NCI-H1436 treated with DMSO at 0.1 percent for 48 hours (cell line): Measurements from ENCODE around the gene COL1A2.

Experiments
- DNase-seq: peaks from one replicate; lab custom pipeline; 2025; lab: John Stamatoyannopoulos, UW

COL1A2 gene

DNA sequence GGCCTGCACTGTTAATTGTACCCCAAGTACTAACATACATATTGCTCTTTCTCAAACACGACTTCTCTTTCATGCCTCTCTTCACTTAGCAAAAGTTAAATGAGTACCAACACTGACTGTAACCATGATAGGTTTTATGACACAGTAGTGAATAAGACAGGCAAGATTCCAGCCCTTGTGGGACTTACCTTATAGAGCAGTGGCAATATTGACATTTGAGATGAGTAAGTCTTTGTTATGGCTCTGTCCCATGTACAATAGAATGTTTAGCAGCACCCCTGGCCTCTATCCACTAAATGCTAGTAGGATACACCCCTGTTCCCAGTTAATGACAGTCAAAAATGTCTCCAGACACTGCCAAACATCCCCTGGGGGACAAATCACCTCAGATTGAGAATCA lies 11.9 kb upstream of the COL1A2 start:
- DNase-seq, result no peak

DNA sequence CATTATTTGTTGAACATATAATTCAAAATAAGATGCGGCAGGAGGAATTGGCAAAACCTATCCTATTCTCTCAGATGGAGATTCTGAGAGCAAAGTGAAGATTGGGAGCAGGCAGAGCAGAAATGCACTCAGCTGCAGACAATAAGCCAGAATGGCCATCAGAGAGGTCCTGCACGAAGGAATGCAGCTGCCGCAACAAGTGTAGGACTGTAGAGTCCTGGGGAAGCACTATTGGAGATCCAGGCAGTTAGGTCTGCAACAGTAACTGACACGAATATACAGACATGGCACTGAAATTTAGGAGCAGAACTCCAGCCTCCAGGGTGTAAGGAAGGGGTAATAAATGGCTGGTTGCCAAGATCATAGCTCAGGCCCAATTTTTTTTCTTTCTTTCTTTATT lies 10.4 kb upstream of the COL1A2 start:
- no peak for DNase-seq

DNA sequence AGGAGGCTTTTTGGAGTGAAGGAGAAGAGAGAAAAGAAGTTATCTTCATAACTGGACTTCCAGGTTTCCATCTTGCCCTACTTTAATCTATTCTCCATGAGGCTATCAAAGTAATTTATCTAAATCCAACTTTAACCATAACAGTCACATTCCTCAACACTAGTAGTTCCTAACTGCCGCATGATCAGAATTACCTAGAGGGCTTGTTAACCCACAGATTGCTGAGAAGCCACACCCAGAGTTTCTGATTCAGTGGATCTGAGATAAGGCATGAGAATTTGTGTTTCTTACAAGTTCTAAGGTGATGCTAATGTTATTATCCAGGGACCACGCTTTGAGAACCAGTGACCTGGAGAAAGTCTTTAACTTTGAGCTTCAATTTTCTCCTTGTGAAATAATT lies 8.3 kb upstream of the COL1A2 start:
- DNase-seq, result no peak

DNA sequence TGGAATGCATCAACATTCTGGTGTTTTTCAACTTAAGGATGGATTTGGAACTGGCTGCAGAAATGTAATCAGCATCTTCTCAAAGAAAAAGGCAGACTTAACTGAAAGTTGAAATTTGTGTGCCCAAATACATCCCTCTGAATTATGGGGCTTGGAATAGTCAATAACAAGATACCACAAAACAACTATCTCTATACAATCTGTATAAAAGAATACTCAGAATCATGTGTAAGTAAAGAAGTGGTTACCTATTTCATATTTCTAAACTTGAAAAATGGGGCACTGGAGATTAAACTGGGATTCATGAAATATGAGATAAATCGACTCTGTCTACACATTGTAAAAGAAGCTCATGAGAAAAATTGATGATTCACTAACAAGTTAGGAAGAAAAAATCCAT lies 6.2 kb upstream of the COL1A2 start:
- no peak for DNase-seq

DNA sequence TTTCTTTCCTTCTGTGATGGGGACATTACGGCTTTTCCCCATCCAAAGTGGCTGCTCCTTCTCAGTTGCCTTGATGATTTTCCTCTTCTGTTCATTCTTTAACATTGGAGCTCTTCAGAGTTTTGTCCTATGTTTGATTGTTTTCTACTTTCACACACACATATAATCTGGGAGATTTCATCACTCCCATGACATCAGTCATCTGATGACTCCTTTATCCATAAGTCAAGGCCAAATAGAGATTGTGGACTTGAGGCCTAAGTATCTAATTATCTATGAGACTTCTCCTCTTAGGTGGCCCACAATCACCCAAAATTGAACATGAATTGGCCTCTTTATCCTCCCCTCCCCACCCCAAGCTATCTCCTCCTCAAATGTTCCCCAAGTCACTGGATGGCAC lies 5.3 kb upstream of the COL1A2 start:
- no peak for DNase-seq

DNA sequence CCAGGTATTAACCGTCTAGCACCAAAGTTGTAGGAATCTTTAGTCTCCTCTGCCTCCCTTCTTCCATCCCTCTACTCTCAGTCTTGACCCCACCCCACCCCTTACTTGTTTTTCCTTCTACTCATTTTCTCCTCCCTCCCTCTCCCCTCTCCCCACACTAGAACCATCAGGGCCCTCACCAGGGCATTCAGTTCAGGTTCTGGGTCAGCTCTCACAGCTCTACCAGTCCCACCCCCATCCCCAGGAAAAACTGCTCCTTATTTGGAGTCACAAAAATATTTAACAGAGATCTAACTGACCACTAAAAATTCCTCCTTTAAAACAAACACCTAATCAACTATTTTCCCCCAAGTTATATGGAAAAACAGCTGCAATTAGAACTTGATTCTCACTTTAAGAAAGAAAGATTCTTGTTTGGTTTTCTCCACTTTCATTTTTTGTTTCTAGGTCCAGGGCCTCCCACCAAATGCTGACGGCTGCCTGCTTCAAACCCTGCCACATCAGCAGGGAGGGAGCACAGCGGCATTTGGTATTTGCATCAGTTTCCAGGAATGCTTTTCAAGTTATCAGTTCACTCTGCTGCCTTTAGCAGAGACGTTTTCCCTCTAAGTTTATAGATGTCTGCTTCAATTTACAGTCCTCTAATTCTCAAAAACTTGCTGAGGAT lies 2.8 kb upstream of the COL1A2 start:
- no peak for DNase-seq

DNA sequence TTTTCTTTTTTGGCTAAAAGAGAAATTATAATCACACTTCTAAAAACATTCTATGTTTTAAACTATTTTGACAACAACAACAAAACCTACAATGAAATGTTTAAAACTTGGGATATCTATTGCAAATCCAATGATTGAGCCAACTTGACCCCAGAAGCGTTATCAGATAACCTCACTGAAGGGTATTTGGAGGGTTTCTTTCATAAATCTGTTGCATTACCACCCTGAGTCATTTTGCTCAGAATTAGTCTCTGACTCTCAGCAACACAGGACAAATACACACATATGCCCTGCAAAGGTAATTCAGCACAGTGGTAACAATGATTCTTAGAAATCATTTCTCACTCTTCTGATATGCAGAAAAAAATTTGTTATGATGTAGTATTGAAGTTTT lies 2.3 kb upstream of the COL1A2 start:
- DNase-seq, result no peak

DNA sequence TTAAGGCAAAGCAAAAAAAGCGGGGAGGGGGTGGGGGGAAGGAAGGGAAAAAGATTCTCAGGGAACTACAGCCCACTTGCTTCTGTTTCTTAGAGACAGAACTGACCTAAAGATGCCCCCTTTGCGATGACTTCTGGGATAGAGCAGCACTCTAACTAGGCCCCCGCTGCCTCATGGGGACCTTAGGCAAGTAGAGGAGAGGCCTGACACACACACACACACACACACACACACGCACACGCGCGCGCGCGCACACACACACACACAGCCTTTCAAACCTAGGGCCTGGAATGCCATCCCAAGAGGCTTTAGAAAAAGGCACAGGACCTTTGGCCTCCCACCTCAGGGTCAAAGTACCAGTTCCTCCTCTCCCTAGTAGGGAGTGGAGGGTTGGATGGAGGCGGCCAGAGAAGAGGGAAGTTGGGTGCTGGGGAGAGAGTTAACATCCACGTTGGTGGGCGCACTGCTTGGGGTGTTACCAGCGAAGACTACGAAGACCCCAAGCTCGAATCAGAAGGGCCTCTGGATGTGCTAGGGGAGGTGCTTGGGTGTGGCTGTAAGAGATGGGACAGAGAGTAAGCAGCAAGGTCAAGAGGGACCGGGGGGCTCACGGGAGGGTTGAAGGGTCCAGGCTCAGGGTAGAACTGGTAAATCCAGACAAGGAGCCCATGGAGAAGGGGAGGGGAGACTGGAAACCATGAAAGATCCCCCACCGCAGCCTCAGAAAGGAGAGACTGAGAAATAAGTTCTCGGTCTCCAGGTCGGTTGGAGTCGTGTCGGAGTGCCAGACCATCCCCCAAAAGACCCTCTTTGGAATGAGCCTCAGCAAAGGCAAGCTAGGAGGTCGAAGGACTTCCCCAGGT lies 1.2 kb upstream of the COL1A2 start:
- no peak for DNase-seq

DNA sequence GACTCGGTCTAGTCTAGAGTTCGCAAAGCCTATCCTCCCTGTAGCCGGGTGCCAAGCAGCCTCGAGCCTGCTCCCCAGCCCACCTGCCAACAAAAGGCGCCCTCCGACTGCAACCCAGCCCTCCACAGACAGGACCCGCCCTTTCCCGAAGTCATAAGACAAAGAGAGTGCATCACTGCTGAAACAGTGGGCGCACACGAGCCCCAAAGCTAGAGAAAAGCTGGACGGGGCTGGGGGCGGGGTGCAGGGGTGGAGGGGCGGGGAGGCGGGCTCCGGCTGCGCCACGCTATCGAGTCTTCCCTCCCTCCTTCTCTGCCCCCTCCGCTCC lies 622 bp upstream of the COL1A2 start:
- no peak for DNase-seq

DNA sequence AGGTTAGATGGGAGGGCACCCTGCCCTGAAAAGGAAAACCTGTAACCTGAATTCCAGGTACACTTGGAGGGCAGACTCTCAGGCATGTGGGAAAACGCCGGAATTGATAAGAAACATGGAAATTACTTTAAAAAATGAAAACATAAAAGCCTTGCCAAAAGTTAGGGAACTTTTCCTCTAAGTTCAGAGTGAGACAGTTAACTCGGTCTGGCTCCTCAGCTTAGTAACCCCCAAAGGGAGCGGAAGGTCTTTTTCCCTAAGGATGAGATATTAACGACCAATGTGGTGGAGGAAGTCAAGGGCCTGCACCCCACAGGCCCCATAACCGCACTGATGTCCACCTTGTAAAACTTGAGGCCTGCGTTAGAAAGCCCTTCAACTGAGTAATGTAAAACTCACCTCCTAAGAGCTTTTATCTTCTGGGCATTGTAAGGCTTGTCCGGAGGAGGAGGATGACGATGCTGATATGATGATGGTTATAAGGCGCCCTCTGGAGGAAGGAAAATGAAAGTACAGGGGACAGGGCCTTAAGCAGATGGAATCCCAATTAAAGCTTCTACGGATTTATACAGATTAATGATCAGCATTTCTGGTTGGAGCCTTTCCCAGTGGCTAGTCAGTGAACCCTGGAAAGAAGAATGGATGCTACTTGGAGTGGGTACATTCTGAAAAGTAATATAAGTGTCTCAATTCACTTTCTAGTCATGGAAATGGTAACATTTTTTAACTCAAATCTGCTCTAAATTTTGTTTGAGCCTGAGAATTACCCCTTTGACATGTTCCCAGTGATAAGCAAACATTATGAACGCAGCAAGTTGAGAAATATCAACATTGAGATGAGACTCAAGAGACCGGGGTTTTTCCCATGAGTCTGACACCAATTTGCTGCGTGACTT lies 694 bp downstream of the COL1A2 start:
- peak; percentile 6 for DNase-seq

DNA sequence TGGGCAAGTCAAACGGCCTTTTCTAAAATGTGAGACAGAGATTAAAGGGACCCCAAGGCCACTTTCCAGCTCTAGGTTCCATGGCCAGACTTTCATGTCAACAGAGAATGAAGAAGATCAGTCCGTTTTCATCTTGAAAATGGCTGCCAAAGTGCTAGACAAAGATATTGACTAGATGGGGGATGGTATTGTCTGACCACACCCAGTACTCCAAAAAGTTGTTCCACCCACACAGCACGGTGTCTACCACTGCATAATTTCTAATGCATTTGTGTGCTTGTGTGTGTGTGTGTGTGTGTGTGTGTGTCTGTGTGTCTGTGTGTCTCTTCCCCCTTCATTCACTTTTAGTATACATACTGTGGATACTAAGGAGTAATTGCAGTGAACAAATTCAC lies 1.3 kb downstream of the COL1A2 start:
- DNase-seq, result no peak

DNA sequence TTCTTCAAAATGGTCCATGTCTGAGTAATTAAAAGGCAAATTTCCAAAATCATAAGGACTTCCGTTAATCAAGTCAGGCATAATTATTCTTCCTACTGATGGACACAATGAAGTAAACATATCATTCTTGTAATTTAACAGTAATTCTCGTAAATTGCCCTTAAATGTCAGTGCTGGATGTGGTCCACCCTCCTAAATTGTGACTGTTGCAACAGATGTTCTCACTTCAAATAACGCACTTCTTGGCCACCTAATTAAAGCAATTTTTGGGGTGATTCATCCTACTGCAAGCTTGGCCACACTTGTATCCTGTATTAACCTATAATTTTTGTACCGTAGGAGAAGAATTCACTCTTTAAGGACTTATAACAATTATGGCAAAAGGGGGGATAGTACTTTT lies 1.9 kb downstream of the COL1A2 start:
- no peak for DNase-seq

DNA sequence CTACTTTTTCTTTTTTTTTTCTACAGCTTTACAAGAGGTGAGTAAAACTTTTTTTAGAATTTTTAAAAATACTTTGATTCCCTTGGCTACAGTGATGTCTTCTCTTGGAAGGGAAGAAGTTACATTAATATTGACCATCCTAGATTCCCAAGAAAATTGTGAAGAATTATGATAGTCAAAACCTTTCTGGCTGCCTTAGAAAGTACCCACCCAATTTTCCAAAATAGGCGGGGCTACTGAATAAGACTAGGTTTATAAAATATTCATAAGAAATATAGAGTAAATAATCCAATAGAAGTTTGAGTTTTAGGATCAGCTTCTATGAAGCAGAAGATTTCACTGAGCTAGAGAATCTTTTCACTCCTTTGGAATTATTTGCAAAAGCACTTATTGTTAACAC lies 3.0 kb downstream of the COL1A2 start:
- DNase-seq, result no peak

DNA sequence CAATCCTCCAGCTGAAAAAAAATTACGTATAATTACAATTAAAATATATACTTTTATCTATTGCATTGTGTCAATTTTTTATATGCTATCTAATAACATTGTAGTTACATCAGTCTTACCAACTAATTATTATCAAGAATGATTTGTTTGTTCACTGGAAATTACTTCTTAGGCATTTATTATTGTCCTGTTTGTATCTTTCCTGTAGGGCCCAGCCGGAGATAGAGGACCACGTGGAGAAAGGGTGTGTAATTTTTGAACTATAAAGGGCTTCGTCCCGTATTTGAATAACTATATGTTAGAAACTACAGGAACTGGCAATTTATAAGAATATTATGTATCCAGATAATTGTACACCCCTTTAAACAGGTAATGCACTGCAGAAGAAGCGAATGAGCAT lies 4.1 kb downstream of the COL1A2 start:
- no peak for DNase-seq

DNA sequence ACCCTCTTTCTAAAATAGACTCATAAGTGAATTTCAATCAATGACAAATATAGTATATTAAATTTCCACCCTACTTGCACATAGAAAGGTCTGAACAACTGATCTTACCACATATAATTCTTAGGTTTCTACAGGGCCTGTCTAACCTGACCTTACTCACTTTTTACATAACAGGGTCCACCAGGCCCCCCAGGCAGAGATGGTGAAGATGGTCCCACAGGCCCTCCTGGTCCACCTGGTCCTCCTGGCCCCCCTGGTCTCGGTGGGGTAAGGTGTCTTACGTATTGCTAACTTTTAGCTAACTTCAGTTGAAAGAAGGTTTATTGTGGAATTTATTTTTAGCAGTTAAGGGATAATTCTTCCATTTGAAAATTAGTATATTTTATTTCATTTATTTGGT lies 5.3 kb downstream of the COL1A2 start:
- DNase-seq, result no peak

DNA sequence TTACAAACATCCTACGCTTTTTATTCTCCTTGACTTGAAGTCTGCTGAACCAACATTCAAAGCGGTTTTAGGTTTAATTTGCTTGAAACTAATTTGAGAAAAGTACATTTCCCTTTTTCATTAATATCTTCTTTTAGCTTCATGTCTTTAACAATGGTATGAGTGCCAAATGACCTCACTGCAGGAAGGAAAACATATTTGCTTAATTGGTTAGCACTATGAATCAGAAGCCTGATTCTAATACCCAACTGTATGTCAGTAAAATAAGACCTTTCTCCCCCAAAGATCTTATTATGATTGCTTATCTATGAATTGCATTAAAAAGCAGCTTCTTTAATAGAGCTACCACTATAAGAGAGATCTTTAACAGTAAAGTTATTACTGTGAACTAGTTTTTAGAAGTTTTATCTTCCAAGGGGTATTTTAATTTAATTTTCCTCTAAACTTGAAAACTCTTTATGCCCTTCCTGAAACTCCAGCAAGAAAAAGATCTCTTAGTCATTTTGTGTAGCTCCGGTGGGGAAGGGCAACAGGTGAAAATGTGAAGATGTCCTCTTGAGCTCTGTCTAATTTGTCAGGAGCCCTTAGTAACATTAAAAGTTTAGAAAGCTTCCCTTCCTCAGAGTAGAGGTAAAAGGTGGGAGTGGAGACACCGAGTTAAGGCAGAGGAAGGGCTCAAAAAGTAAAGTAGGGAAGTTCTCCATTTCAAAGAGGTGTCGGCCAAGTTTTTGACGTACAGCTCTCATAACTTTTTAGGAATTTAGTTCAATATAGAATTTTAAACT lies 6.1 kb downstream of the COL1A2 start:
- no peak for DNase-seq

DNA sequence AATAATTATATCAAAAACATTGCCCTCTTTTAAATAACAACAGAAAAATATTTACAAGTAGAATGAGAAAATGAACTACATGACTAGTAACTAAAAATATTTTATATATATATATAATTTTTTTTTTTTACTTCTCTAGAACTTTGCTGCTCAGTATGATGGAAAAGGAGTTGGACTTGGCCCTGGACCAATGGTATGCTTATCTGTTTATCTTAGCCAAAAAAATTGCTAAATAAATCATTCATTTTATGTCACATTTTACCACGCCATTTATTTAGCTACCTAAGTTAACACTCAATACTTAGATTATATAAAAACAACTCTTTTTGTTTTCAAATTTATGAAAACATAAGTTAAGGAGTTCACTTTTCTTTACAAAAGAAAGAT lies 6.7 kb downstream of the COL1A2 start:
- DNase-seq, result no peak

DNA sequence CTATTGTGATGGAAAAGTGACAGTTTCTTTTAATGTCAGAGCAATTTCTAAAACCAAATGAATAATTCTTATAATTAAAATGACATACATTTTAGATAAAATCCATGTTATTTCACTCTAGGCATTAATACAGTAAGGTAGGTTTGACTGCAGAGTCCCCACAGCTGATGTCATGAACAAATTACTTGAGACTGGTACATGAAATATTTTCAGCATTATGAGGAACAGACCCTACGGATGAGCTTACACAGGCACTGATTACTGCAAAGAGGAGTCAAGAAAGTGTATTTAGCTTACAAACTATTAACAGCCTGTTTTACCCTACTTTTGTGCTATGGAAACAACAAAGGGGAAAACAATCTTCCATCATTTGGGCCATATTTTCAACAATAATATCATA lies 8.9 kb downstream of the COL1A2 start:
- no peak for DNase-seq

DNA sequence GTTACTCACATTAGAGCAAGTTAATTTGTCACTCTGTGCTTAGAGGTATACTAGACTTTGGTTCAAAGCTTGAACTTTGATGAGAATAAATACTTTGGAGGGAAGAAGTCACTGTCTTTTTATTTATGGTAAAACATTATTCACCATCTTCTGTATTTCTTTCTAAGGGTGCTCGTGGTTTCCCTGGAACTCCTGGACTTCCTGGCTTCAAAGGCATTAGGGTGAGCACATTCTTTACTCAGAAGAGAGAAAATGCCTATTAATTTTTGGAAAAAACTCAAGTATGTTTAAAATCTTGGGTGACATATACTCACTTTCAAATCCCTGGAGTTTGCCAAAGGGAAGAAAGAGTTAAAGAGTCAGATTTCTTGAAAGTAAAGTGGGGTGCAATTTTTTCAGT lies 10.8 kb downstream of the COL1A2 start:
- no peak for DNase-seq

DNA sequence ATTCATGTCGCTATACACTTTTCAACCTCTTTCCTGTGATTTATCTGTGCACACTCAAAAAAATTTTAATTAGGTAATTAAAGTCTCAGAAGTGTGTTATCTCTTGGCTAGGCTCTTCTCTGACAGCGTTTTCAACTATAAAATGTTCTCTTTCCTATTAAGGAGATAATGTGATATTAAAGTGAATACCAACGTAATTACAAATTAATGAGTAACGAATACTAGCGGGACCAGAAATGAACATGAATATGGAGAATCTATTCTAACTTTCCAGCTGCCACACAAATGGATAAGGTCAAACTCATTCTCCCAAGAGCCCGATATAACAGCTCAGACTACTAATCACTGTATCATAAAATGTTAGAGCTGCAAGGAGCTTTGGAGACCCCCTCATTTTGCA lies 12.0 kb downstream of the COL1A2 start:
- DNase-seq, result no peak

DNA sequence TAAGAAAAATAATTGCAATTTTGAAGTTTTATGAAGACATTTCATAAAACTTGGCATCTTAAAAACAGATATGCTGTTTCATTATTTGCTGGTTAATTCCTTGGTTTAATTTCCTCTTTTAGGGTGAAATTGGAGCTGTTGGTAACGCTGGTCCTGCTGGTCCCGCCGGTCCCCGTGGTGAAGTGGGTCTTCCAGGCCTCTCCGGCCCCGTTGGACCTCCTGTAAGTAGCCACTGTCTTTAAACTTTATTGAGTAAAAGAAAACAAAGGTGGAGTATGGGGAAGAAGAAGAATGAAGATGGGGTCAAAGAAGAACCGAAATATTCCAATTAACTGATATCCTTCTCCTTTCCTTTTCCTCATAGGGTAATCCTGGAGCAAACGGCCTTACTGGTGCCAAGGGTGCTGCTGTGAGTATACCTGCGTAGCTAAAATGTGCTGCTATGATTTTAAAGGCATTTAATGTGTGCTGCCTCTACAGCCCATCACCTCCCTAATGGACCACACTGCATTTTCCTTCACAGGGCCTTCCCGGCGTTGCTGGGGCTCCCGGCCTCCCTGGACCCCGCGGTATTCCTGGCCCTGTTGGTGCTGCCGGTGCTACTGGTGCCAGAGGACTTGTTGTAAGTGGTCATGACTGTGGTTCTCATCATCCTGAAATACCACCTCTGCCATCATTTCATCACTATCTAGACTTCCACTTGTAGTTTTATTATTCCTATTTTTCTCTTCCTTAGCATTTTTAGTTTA lies 14.7 kb downstream of the COL1A2 start:
- no peak for DNase-seq
